HepG2 (cell line): ENCODE data around the gene ATRN. TPM values are rescaled to one million over a fixed set of nuclear protein-coding genes. Genes with fewer than 3 reads are reported as not detected.

ENCODE experiments used
- DNMT3B ChIP-seq: conservative IDR thresholded peaks from 2 replicates; pipeline ENCODE4 v1.6.1; 2016; ENCODE audit warnings: missing biosample characterization, control low read depth
- FLYWCH1 ChIP-seq: sonication (generic); formaldehyde crosslinking; IDR thresholded peaks from 2 replicates; pipeline ENCODE4 v1.8.1; 2023; ENCODE audit warnings: mild to moderate bottlenecking, missing genetic modification reagents
- GFI1 ChIP-seq: sonication (generic); formaldehyde crosslinking; IDR thresholded peaks from 2 replicates; pipeline ENCODE4 v1.5.0; 2020; ENCODE audit warnings: missing genetic modification reagents, mild to moderate bottlenecking, borderline replicate concordance
- HNF1B ChIP-seq: sonication (generic); formaldehyde crosslinking; IDR thresholded peaks from 2 replicates; pipeline ENCODE4 v1.5.1; 2020; ENCODE audit warnings: mild to moderate bottlenecking, moderate library complexity, missing genetic modification reagents
- PCBP2 ChIP-seq: fragments of 200-400 bp; formaldehyde crosslinking; optimal IDR thresholded peaks from 2 replicates; pipeline ENCODE3; 2018; ENCODE audit warnings: low read length, low read depth; ENCODE audit not compliant: poor library complexity, severe bottlenecking
- STAG1 ChIP-seq: sonication (generic); formaldehyde crosslinking; IDR thresholded peaks from 2 replicates; pipeline ENCODE4 v1.4.0; 2020; ENCODE audit warnings: missing genetic modification reagents
- ZNF549 ChIP-seq: sonication (generic); formaldehyde crosslinking; IDR thresholded peaks from 2 replicates; pipeline ENCODE4 v1.5.0; 2020; ENCODE audit warnings: missing genetic modification reagents
- ZNF850 ChIP-seq: sonication (generic); formaldehyde crosslinking; conservative IDR thresholded peaks from 2 replicates; pipeline ENCODE4 v1.9.0; 2021; ENCODE audit warnings: mild to moderate bottlenecking, missing genetic modification reagents
- polyA plus RNA-seq, 8 experiments: library from polyadenylated mRNA; depleted of rRNA in 3 of 8; stranded (reverse) in 7 of 8; unstranded in 1 of 8; fragments of >200 nt; fragmentation: Illumina TruSeq in 4 of 8; extraction: Trizol in 4 of 8; gene quantifications; 2 replicates each; pipeline versions ENCODE4 v1.2.1 to v1.2.3, GENCODE V29; 2011 to 2016; ENCODE audit warnings: low read depth in 4 of 8, missing spikeins in 1 of 8, mixed read lengths in 1 of 8; ENCODE audit not compliant: insufficient read depth in 1 of 8
- total RNA-seq, 5 experiments: library from RNA; depleted of rRNA; stranded (reverse); fragments of >200 nt; fragmentation: Illumina TruSeq; extraction: Trizol; gene quantifications; 2 replicates each; pipeline ENCODE4 v1.2.3, GENCODE V29; 2016; ENCODE audit warnings: low read depth in 1 of 5
- TF ChIP-seq, protein P1 (sequence below): sonication (generic); formaldehyde crosslinking; IDR thresholded peaks from 2 replicates; pipeline ENCODE4 v1.4.0; 2020; ENCODE audit warnings: mild to moderate bottlenecking, missing genetic modification reagents

Gene ATRN
- total and polyA plus RNA-seq, 2 of the 13 experiments (the other 11 are each of a cell fraction or from before 2014, with no cell fraction given) = 44.2 to 81.1 TPM

DNA sequence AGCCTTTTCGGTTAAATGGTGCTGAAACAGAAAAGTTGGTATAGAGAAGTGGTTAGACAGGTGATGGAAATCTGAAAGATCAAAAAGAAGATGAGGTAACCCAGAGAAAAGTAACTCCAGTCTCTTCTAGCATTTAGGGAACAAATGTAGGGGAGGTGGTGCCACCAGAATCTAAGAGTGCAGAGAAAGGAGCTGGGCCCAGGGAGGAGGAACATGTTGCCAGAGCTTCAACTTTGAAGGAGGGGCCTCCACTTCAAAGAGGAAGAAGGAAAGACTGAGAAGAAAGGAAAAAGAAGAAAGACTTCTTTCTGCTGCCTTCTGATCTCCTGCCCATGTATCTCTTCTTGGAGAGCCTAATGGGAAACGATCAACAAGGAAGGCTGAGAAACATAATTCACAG lies 23.5 kb upstream of the ATRN start (continued):
- no peak for TF ChIP-seq GFI1 (CRISPR knock-in tag)
- TF ChIP-seq ZNF549 (CRISPR knock-in tag) = no peak
- TF ChIP-seq PCBP2 = no peak
- no peak for TF ChIP-seq ZNF850 (CRISPR knock-in tag)
- no peak for TF ChIP-seq STAG1
- TF ChIP-seq DNMT3B = no peak
- TF ChIP-seq, protein P1, sequence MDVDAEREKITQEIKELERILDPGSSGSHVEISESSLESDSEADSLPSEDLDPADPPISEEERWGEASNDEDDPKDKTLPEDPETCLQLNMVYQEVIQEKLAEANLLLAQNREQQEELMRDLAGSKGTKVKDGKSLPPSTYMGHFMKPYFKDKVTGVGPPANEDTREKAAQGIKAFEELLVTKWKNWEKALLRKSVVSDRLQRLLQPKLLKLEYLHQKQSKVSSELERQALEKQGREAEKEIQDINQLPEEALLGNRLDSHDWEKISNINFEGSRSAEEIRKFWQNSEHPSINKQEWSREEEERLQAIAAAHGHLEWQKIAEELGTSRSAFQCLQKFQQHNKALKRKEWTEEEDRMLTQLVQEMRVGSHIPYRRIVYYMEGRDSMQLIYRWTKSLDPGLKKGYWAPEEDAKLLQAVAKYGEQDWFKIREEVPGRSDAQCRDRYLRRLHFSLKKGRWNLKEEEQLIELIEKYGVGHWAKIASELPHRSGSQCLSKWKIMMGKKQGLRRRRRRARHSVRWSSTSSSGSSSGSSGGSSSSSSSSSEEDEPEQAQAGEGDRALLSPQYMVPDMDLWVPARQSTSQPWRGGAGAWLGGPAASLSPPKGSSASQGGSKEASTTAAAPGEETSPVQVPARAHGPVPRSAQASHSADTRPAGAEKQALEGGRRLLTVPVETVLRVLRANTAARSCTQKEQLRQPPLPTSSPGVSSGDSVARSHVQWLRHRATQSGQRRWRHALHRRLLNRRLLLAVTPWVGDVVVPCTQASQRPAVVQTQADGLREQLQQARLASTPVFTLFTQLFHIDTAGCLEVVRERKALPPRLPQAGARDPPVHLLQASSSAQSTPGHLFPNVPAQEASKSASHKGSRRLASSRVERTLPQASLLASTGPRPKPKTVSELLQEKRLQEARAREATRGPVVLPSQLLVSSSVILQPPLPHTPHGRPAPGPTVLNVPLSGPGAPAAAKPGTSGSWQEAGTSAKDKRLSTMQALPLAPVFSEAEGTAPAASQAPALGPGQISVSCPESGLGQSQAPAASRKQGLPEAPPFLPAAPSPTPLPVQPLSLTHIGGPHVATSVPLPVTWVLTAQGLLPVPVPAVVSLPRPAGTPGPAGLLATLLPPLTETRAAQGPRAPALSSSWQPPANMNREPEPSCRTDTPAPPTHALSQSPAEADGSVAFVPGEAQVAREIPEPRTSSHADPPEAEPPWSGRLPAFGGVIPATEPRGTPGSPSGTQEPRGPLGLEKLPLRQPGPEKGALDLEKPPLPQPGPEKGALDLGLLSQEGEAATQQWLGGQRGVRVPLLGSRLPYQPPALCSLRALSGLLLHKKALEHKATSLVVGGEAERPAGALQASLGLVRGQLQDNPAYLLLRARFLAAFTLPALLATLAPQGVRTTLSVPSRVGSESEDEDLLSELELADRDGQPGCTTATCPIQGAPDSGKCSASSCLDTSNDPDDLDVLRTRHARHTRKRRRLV (CRISPR knock-in tag) = no peak
- no peak for TF ChIP-seq HNF1B (CRISPR knock-in tag)
- no peak for TF ChIP-seq FLYWCH1
